Stomach smooth muscle (tissue), 2 donors: ENCODE data around the gene TOM1L2.

Experiments used
- H3K27ac ChIP-seq: one replicate; pipeline ENCODE4 v1.7.0; 2013; ENCODE audit warnings: mild to moderate bottlenecking, low read length, inconsistent platforms
- H3K27me3 ChIP-seq, 2 donors: one replicate each; pipeline ENCODE4 v1.7.0; 2013; ENCODE audit warnings: low read length in 2 of 2; ENCODE audit not compliant: insufficient read depth in 2 of 2, control insufficient read depth in 1 of 2
- H3K36me3 ChIP-seq, 2 donors: one replicate each; pipeline ENCODE4 v1.7.0; 2013; ENCODE audit warnings: low read length in 2 of 2; ENCODE audit not compliant: control insufficient read depth in 2 of 2, insufficient read depth in 2 of 2
- H3K4me1 ChIP-seq: one replicate; pipeline ENCODE4 v1.7.0; 2013; ENCODE audit warnings: low read length; ENCODE audit not compliant: control insufficient read depth, insufficient read depth
- H3K4me3 ChIP-seq, 2 donors: one replicate each; pipeline ENCODE4 v1.7.0; 2013; ENCODE audit warnings: low read length in 2 of 2
- H3K9ac ChIP-seq, 2 donors: one replicate each; pipeline ENCODE4 v1.7.0; 2013; ENCODE audit warnings: low read length in 2 of 2, mild to moderate bottlenecking in 1 of 2
- H3K9me3 ChIP-seq, 2 donors: one replicate each; pipeline ENCODE4 v1.7.0; 2013; ENCODE audit warnings: low read length in 2 of 2; ENCODE audit not compliant: control insufficient read depth in 2 of 2
- donor health status: healthy.
- donor health status: Pancreatic carcinoma.

The TOM1L2 gene

GRCh38 chr17:17848311-17849082 lies 123.7 kb downstream of the TOM1L2 start:
- peak overlapping the region; percentile 58 for H3K27ac ChIP-seq
- H3K9ac ChIP-seq: no peak overlapping the region

GRCh38 chr17:17847726-17848125 lies 124.5 kb downstream of the TOM1L2 start:
- H3K9ac ChIP-seq: no peak overlapping the region
- H3K4me3 ChIP-seq: no peak overlapping the region
- no peak overlapping the region for H3K27ac ChIP-seq
- H3K27me3 ChIP-seq: no peaks in the 10 kb centered on the region
- peaks cover 0 to 9% of the 10 kb centered on the region in 2 donors for H3K36me3 ChIP-seq
- peaks cover 22% of the 10 kb centered on the region for H3K4me1 ChIP-seq
- no peaks in the 10 kb centered on the region for H3K9me3 ChIP-seq

More at GRCh38 chr17:17848311-17849082, 123.7 kb downstream of the TOM1L2 start:
- peaks cover 22% of the 10 kb centered on the region for H3K4me1 ChIP-seq
- H3K9me3 ChIP-seq: no peaks in the 10 kb centered on the region
- no peak overlapping the region for H3K4me3 ChIP-seq
- peaks cover 0 to 9% of the 10 kb centered on the region in 2 donors for H3K36me3 ChIP-seq
- no peaks in the 10 kb centered on the region for H3K27me3 ChIP-seq

- H3K27me3 ChIP-seq: no peaks in the 10 kb centered on the region
- H3K36me3 ChIP-seq: peaks cover 0 to 8% of the 10 kb centered on the region in 2 donors
- no peak overlapping the region for H3K27ac ChIP-seq
- peaks cover 22% of the 10 kb centered on the region for H3K4me1 ChIP-seq
- H3K9me3 ChIP-seq: no peaks in the 10 kb centered on the region
- no peak overlapping the region for H3K9ac ChIP-seq
- no peak overlapping the region for H3K4me3 ChIP-seq
Observed at GRCh38 chr17:17847118-17847689, 125.0 kb downstream of the TOM1L2 start.

GRCh38 chr17:17846645-17847044 lies 125.6 kb downstream of the TOM1L2 start:
- H3K27me3 ChIP-seq: no peaks in the 10 kb centered on the region
- H3K4me3 ChIP-seq: no peak overlapping the region
- peaks cover 25% of the 10 kb centered on the region for H3K4me1 ChIP-seq
- H3K36me3 ChIP-seq: peaks cover 0 to 6% of the 10 kb centered on the region in 2 donors
- H3K27ac ChIP-seq: no peak overlapping the region
- no peak overlapping the region for H3K9ac ChIP-seq
- no peaks in the 10 kb centered on the region for H3K9me3 ChIP-seq

GRCh38 chr17:17846003-17846402 lies 126.2 kb downstream of the TOM1L2 start:
- Histone ChIP-seq H3K27ac (no peak overlapping the region), H3K9ac (no peak overlapping the region), H3K27me3 (no peaks in the 10 kb centered on the region), H3K4me3 (no peak overlapping the region), H3K9me3 (no peaks in the 10 kb centered on the region), H3K4me1 (peaks cover 30% of the 10 kb centered on the region), H3K36me3 (peaks cover 0 to 6% of the 10 kb centered on the region in 2 donors)

GRCh38 chr17:17845046-17845775 lies 127.0 kb downstream of the TOM1L2 start:
- Histone ChIP-seq H3K27me3 (no peaks in the 10 kb centered on the region), H3K9me3 (no peaks in the 10 kb centered on the region), H3K27ac (no peak overlapping the region), H3K9ac (no peak overlapping the region), H3K4me1 (peaks cover 38% of the 10 kb centered on the region), H3K4me3 (no peak overlapping the region), H3K36me3 (peaks cover 0 to 6% of the 10 kb centered on the region in 2 donors)

- H3K9me3 ChIP-seq: no peaks in the 10 kb centered on the region
- H3K27ac ChIP-seq: no peak overlapping the region
- peaks cover 38% of the 10 kb centered on the region for H3K4me1 ChIP-seq
- H3K27me3 ChIP-seq: no peaks in the 10 kb centered on the region
- no peak overlapping the region for H3K9ac ChIP-seq
- H3K36me3 ChIP-seq: peaks cover 0 to 6% of the 10 kb centered on the region in 2 donors
- H3K4me3 ChIP-seq: no peak overlapping the region
Observed at GRCh38 chr17:17844500-17844899, 127.7 kb downstream of the TOM1L2 start.

- Histone ChIP-seq H3K27ac (no peak overlapping the region), H3K4me1 (peaks cover 38% of the 10 kb centered on the region), H3K4me3 (no peak overlapping the region), H3K27me3 (no peaks in the 10 kb centered on the region), H3K36me3 (peaks cover 0 to 6% of the 10 kb centered on the region in 2 donors), H3K9ac (no peak overlapping the region), H3K9me3 (no peaks in the 10 kb centered on the region)
Observed at GRCh38 chr17:17844079-17844478, 128.1 kb downstream of the TOM1L2 start.

- no peak overlapping the region for H3K27ac ChIP-seq
- no peak overlapping the region for H3K9ac ChIP-seq
- no peak overlapping the region for H3K4me3 ChIP-seq
- H3K9me3 ChIP-seq: no peaks in the 10 kb centered on the region
- no peaks in the 10 kb centered on the region for H3K27me3 ChIP-seq
- peaks cover 31% of the 10 kb centered on the region for H3K4me1 ChIP-seq
- peaks cover 0 to 6% of the 10 kb centered on the region in 2 donors for H3K36me3 ChIP-seq
Observed at GRCh38 chr17:17843096-17843495, 129.1 kb downstream of the TOM1L2 start.

- Histone ChIP-seq H3K27ac (peak overlapping the region; percentile 96), H3K9ac (no peak overlapping the region), H3K27me3 (no peaks in the 10 kb centered on the region), H3K9me3 (no peaks in the 10 kb centered on the region), H3K4me1 (peaks cover 38% of the 10 kb centered on the region), H3K4me3 (no peak overlapping the region), H3K36me3 (peaks cover 0 to 6% of the 10 kb centered on the region in 2 donors)
Observed at GRCh38 chr17:17842111-17842876, 129.9 kb downstream of the TOM1L2 start.
